HAP-1 (cell line): ENCODE data around the gene ARHGAP10.
A peak's percentile ranks its signal among the peaks of the same experiment; 100 is the strongest.

Experiments
- DNase-seq, 2 experiments: peaks; one replicate each; pipeline ENCODE4 v3.0.0-alpha.2; 2016 to 2020; ENCODE audit warnings: low spot score in 2 of 2
- H3K27me3 ChIP-seq: fragments of 250-450 bp; sonication (Bioruptor Pico); 2 replicates; pipeline ENCODE4 v1.5.1; 2020; ENCODE audit warnings: low read depth, mild to moderate bottlenecking, moderate library complexity
- H3K36me3 ChIP-seq: fragments of 250-450 bp; sonication (Bioruptor Pico); replicated peaks from 2 replicates; pipeline ENCODE4 v1.5.1; 2020; ENCODE audit warnings: mild to moderate bottlenecking
- H3K4me1 ChIP-seq: fragments of 250-450 bp; sonication (Bioruptor Pico); 2 replicates; pipeline ENCODE4 v1.5.1; 2020; ENCODE audit warnings: mild to moderate bottlenecking
- H3K4me3 ChIP-seq: fragments of 250-450 bp; sonication (Bioruptor Pico); 2 replicates; pipeline ENCODE4 v1.5.1; 2020; ENCODE audit warnings: mild to moderate bottlenecking, moderate library complexity
- H3K9me3 ChIP-seq: fragments of 250-450 bp; sonication (Bioruptor Pico); 2 replicates; pipeline ENCODE4 v1.5.1; 2020; ENCODE audit warnings: mild to moderate bottlenecking, moderate library complexity
- in situ Hi-C: fragments of 300-500 bp; cut with MboI; formaldehyde crosslinking; loops from 3 replicates; pipeline ENCODE4 v1.14.3; 2020; ENCODE audit warnings: low sequenced_read_pairs, inconsistent platforms, mixed read lengths

Gene ARHGAP10

DNA sequence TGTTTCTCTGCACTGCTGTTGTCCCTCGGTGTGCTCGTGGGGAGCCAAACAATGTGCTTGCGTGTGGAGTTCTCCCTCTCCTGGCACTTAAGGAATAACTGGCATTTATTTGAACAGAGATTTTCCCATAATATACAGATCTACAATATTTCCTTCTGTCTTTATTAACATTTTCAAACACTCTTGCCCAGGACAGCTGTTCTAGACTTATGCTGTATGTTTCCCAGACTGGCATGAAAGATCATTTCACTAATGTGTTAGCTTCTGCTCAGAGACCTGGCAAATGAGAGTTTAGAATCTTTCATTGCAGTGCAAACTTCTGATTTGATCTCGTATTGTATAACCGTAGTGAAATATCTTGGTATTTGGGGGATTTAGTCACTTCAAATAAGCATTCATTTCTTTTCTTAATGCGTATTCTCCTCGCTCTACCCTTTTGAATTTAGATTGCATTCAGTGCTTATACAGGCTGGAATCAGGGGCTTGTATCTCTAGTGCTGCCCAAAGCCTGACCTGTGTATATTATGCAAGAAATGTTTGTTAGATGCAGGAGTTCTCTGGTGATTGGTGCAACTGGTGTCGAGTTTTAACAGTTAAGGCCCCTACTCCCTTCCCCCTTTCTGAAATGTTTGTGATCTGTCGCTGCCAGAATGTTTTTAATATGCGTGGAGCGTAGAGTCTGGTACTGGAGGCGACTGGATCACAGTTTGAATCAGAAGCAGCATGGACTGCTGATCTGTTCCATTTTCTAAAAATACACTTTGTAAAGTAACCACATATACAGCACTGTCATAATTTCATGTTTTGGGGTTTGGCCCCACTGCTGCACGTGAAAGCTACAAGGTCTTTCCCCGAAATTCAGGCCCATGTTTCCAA is 326.3 kb downstream of the ARHGAP10 start:
- DNase-seq = no peak
- in situ Hi-C loops = no loop called here

GRCh38 chr4:148059617-148060180 is 327.8 kb downstream of the ARHGAP10 start:
- Histone ChIP-seq H3K27me3 (no peaks in the 10 kb centered on the region), H3K9me3 (no peaks in the 10 kb centered on the region), H3K4me1 (peaks cover 9% of the 10 kb centered on the region), H3K4me3 (no peak overlapping the region), H3K36me3 (no peaks in the 10 kb centered on the region)
- in situ Hi-C loops = no loop called here
- DNase-seq = no peak

More for the DNA sequence above, 326.3 kb downstream of the ARHGAP10 start:
- Histone ChIP-seq H3K36me3 (no peaks in the 10 kb centered on the region), H3K27me3 (no peaks in the 10 kb centered on the region), H3K4me1 (peaks cover 14% of the 10 kb centered on the region), H3K4me3 (no peak overlapping the region), H3K9me3 (no peaks in the 10 kb centered on the region)

DNA sequence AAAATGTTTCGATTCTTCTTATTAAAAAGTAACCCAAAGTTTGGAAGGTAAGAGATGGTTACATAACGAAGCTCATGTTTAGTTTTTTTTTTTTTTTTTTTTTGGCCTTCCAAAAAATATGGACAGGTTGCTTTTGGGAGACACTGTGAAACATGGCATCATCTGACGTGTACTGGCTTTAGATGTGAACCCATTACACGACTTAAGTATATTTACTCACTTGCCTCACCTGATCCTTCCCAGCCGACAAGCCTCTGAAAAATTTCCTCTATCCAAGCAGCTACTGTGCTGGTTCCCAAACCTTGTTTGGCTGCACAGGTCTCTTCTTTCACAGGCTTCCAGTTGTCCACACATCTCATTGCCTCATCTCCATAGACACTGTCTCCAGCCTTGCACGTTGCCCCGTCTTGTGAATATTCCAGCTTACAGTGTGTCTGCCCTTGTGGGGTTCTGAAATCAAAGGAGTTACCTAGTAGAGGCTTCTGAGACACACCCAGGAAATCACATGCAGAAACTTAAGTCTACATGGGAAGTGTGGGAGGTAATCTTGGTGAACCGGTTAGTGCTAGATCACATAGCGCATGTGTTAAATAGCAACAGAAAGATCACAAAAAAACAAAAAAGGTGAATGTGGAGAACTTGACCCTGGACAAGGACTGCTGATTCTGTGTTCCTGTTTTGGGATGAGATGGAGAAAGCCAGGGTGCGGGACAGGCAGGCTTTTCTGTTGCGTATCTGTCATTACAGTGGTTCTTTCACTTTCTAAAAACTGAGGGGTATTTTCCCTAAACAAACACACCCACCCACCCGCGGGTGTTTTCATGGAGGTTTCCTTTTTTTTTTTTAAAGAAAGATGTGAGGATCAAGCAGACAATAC is 328.6 kb downstream of the ARHGAP10 start:
- Histone ChIP-seq H3K4me1 (peaks cover 9% of the 10 kb centered on the region), H3K9me3 (no peaks in the 10 kb centered on the region), H3K4me3 (no peak overlapping the region), H3K27me3 (no peaks in the 10 kb centered on the region), H3K36me3 (no peaks in the 10 kb centered on the region)
- DNase-seq = no peak
- in situ Hi-C loops = no loop called here

GRCh38 chr4:148061141-148061481 is 329.2 kb downstream of the ARHGAP10 start:
- in situ Hi-C loops = no loop called here
- Histone ChIP-seq H3K4me1 (peaks cover 9% of the 10 kb centered on the region), H3K36me3 (no peaks in the 10 kb centered on the region), H3K9me3 (no peaks in the 10 kb centered on the region), H3K27me3 (no peaks in the 10 kb centered on the region), H3K4me3 (no peak overlapping the region)
- no peak for DNase-seq

GRCh38 chr4:148061795-148062194 is 329.9 kb downstream of the ARHGAP10 start:
- no peaks in the 10 kb centered on the region for H3K9me3 ChIP-seq
- H3K36me3 ChIP-seq = no peaks in the 10 kb centered on the region
- H3K4me3 ChIP-seq = no peak overlapping the region
- H3K4me1 ChIP-seq = peaks cover 9% of the 10 kb centered on the region
- no peak for DNase-seq
- in situ Hi-C loops = no loop called here
- no peaks in the 10 kb centered on the region for H3K27me3 ChIP-seq

DNA sequence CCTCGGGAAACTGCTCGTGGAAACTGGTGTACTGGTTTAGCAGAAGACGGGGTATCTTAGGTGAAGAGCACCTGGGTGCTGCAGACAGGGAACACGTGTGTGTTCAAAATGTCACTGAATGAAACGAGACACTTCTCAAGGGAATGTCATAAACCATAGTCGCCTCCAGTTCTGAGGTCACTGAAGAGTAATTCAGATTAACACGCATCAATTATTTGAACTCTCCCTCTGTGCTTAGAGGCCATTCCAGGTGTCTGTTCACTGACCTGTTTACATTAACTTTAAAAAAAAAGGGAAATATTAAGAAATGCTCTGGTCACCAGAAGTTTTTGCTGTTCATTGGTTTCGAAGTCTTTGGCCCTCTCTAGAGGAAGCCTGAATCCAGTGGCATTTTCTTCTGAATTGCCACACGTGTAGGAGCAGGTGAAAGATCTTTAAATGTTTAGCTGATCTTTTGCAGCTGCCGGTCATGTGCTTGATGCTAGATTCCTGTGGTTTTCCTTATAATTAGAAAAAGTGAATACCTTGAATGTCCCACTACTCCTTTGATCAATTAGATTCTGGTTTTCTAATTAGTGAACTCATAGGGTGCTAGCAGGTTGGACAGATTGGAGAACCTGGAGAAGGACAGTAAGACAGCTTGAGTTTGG is 330.5 kb downstream of the ARHGAP10 start:
- in situ Hi-C loops = no loop called here
- peaks cover 9% of the 10 kb centered on the region for H3K4me1 ChIP-seq

DNA sequence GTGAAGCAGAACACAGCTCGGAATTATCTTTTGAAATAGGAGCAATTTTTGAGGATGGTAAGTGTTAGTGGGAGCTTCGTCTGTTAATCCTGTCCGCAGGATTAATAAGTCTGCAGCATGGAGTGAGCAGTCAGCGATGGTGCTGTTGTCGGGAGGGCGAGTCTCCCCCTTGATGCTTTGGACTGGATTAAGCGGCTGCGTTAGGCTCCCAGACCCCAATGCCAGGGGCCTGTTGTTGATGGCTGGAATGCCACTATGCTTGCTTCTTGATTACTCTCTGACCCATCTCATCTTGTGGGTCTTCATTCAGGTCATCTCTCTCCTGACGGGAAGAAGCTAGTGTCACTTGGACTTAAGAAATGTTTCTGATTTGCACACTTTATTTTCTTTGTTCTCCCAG is 332.6 kb downstream of the ARHGAP10 start:
- in situ Hi-C loops = no loop called here
- Histone ChIP-seq H3K4me1 (peaks cover 13% of the 10 kb centered on the region), H3K9me3 (no peaks in the 10 kb centered on the region), H3K27me3 (no peaks in the 10 kb centered on the region), H3K4me3 (no peak overlapping the region), H3K36me3 (no peaks in the 10 kb centered on the region)
- no peak for DNase-seq

More for the DNA sequence above, 330.5 kb downstream of the ARHGAP10 start:
- Histone ChIP-seq H3K9me3 (no peaks in the 10 kb centered on the region), H3K27me3 (no peaks in the 10 kb centered on the region), H3K36me3 (no peaks in the 10 kb centered on the region), H3K4me3 (no peak overlapping the region)
- DNase-seq = no peak

- no peak overlapping the region for H3K4me3 ChIP-seq
- H3K4me1 ChIP-seq = peaks cover 13% of the 10 kb centered on the region
- no peak for DNase-seq
- H3K27me3 ChIP-seq = no peaks in the 10 kb centered on the region
- H3K9me3 ChIP-seq = no peaks in the 10 kb centered on the region
- in situ Hi-C loops = no loop called here
- H3K36me3 ChIP-seq = no peaks in the 10 kb centered on the region
Observed at GRCh38 chr4:148065075-148065474, 333.2 kb downstream of the ARHGAP10 start.

- Histone ChIP-seq H3K9me3 (no peaks in the 10 kb centered on the region), H3K4me1 (peaks cover 4% of the 10 kb centered on the region; the same call in 1 of the 2 replicates), H3K27me3 (no peaks in the 10 kb centered on the region), H3K36me3 (no peaks in the 10 kb centered on the region), H3K4me3 (no peak overlapping the region)
- in situ Hi-C loops = no loop called here
- no peak for DNase-seq
Observed at GRCh38 chr4:148067301-148067916, 335.5 kb downstream of the ARHGAP10 start.

GRCh38 chr4:148068065-148068911 is 336.4 kb downstream of the ARHGAP10 start:
- Histone ChIP-seq H3K4me1 (peaks cover 4% of the 10 kb centered on the region; the same call in 1 of the 2 replicates), H3K9me3 (no peaks in the 10 kb centered on the region), H3K36me3 (no peaks in the 10 kb centered on the region), H3K4me3 (no peak overlapping the region), H3K27me3 (no peaks in the 10 kb centered on the region)
- peak in 1 of 2 experiments; percentile 21 for DNase-seq
- in situ Hi-C loops = no loop called here

DNA sequence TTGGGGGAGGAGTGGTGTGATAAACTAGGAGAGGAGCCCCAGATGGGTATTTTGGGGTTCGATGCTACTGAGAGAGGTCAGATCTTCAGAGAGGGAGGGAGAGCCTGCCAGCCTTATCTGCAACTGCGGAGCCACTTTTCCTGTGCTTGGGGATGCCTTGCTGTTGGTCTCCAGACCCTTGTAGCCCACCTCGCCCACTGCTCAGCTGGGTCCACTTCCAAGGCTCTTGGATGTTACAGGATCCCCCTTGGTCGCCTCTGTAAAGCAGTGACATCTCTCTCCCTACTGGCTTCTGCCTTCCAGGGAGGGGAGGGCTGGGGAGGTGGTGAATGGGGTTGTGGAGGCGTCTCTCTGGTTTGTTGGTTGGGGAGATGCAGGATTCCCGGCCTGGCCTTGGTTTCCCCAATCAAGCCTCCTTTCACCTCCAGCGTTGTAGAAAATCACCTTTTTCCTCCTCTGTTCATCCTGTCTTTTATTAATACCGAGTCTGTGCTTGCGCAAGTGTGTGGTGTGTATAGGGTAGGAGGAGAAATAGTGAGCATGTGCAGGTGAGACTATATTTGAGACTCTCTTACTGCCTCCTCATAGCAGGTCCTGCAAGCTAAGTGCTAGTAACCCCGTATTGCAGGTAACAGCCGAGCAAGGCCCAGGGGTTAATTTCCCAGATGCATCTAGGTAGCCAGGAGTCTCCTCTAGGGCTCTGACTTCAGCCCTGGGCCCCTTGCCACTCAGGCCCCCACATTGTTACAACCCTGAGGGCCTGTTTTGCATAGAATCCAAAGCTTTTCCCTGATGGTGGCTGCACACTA is 337.4 kb downstream of the ARHGAP10 start:
- no peak overlapping the region for H3K4me3 ChIP-seq
- no peak for DNase-seq
- no peaks in the 10 kb centered on the region for H3K9me3 ChIP-seq
- no peaks in the 10 kb centered on the region for H3K36me3 ChIP-seq
- H3K27me3 ChIP-seq = no peaks in the 10 kb centered on the region
- in situ Hi-C loops = no loop called here
- H3K4me1 ChIP-seq = peaks cover 4% of the 10 kb centered on the region; the same call in 1 of the 2 replicates

DNA sequence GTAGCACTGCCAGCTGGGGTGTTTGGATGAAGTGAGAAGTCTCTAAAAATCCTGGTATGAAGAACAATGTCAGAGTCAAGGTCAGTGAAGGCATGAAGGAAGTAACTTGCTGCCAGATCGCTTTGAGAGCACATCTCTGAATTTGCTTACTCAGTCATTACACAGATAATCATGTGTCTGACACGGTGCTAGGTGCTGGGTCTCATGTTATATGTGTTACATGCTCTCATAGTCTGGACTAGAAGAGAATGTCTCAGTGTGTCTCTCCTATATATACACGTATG is 337.9 kb downstream of the ARHGAP10 start:
- Histone ChIP-seq H3K4me1 (peaks cover 4% of the 10 kb centered on the region; the same call in 1 of the 2 replicates), H3K36me3 (no peaks in the 10 kb centered on the region), H3K27me3 (no peaks in the 10 kb centered on the region), H3K9me3 (no peaks in the 10 kb centered on the region), H3K4me3 (no peak overlapping the region)
- DNase-seq = no peak
- in situ Hi-C loops = no loop called here
